Psoas muscle (tissue), 8 donors: ENCODE measurements around the gene METRN. TPM values are rescaled to one million over a fixed set of nuclear protein-coding genes. Genes with fewer than 3 reads are reported as not detected.

Source experiments
- ATAC-seq, 4 donors: fragments of 200-7000 bp; cut with Tn5 transposase; one replicate each; pipeline ENCODE4 v1.9.1; 2020; ENCODE audit warnings: moderate library complexity in 3 of 4, mild to moderate bottlenecking in 2 of 4
- DNase-seq, 2 donors: peaks; one replicate each; pipeline ENCODE4 v3.0.0-alpha.2; 2020
- H3K27ac ChIP-seq: fragments of 200-600 bp; one replicate; pipeline ENCODE4 v1.8.0; 2022
- H3K27me3 ChIP-seq, 3 donors: fragments of 200-600 bp in 1 of 3; one replicate each; pipeline versions ENCODE4 v1.6.1 to v1.8.0; 2013 to 2022; ENCODE audit warnings: low read length in 2 of 3, mild to moderate bottlenecking in 2 of 3, moderate library complexity in 1 of 3; ENCODE audit not compliant: insufficient read depth in 3 of 3
- H3K36me3 ChIP-seq, 2 donors: fragments of 200-600 bp in 1 of 2; one replicate each; pipeline versions ENCODE4 v1.6.1 to v1.8.0; 2013 to 2022; ENCODE audit warnings: low read depth in 1 of 2, mild to moderate bottlenecking in 1 of 2, moderate library complexity in 1 of 2; ENCODE audit not compliant: insufficient read depth in 1 of 2
- H3K4me1 ChIP-seq: fragments of 200-600 bp; one replicate; pipeline ENCODE4 v1.8.0; 2022
- H3K4me3 ChIP-seq: fragments of 200-600 bp; one replicate; pipeline ENCODE4 v1.8.0; 2022; ENCODE audit warnings: mild to moderate bottlenecking
- H3K9me3 ChIP-seq: fragments of 200-600 bp; one replicate; pipeline ENCODE4 v1.8.0; 2022
- CTCF ChIP-seq: fragments of 200-600 bp; IDR thresholded peaks from one replicate; pipeline ENCODE4 v1.8.0; 2022; ENCODE audit warnings: antibody characterized with exemption
- WGBS, 3 donors: extraction: QIAGEN DNeasy Blood & Tissue Kit; methylation state at CpG; one replicate each; pipeline versions ENCODE4 v1.1.6 to v1.1.7; 2013; 5-methylcytosine and 5-hydroxymethylcytosine counted together
- intact Hi-C, 2 donors: fragments of 100-400 bp; cut with DNase I; formaldehyde crosslinking; loops; one replicate each; pipeline versions ENCODE4 v1.11.0 to v1.14.2; 2022
- polyA plus RNA-seq, 3 donors: library from polyadenylated mRNA; stranded (reverse); fragments of 200-250 nt; gene quantifications; one replicate each; pipeline ENCODE4 v1.2.3, GENCODE V29; 2013
- total RNA-seq, 4 donors: library from RNA; stranded (reverse); fragmentation: NEBNext Ultra II Directional in 2 of 4; extraction: Animal tissue kit (Norgen Biotek cat#: 25700) in 2 of 4; gene quantifications; one replicate each; pipeline versions ENCODE4 v1.2.1 to v1.2.4, GENCODE V29; 2021 to 2023
- donor health status: healthy with polysubstance abuse.
- donor health status: DM: no; HTN: no; CAD: no; lungs with moderate emphysema.
- donor health status: Bipolar disorder and iron deficiency.
- donor health status: healthy.
- donor health status: DM: yes; HTN: yes; CAD: no.
- donor health status: DM: no; HTN: no; CAD: no.
- donor health status: DM: no; HTN: no; CAD: no.
- donor health status: DM: yes; HTN: yes; CAD: no.

Gene METRN
- total and polyA plus RNA-seq, 7 donors = 17.9 to 28.0 (median 22.8) TPM

GRCh38 chr16:708959-709358 is 6.0 kb upstream of the METRN start:
- DNase-seq (no peak), ATAC-seq (no peak)
- Histone ChIP-seq H3K36me3 (no peaks in the 10 kb centered on the region), H3K9me3 (no peaks in the 10 kb centered on the region), H3K4me3 (no peak overlapping the region), H3K4me1 (no peaks in the 10 kb centered on the region), H3K27ac (no peak overlapping the region), H3K27me3 (peaks cover 0 to 70% (median 39%) of the 10 kb centered on the region in 3 donors)
- WGBS, 3 donors = 60 to 73% (median 63%) methylated on average over 3 to 4 of the region's 4 CpGs
- TF ChIP-seq CTCF = no peak
- intact Hi-C loops = no loop called here

GRCh38 chr16:709566-710499 is 5.1 kb upstream of the METRN start:
- no peaks in the 10 kb centered on the region for H3K36me3 ChIP-seq

GRCh38 chr16:710500-711075 is 4.3 kb upstream of the METRN start:
- no peak overlapping the region for H3K4me3 ChIP-seq
- H3K9me3 ChIP-seq = no peaks in the 10 kb centered on the region
- no peaks in the 10 kb centered on the region for H3K36me3 ChIP-seq
- 43 to 52% (median 44%) methylated on average over 21 of the region's 21 CpGs for WGBS, 3 donors
- peaks cover 0 to 54% (median 33%) of the 10 kb centered on the region in 3 donors for H3K27me3 ChIP-seq
- DNase-seq (no peak), ATAC-seq (no peak)
- H3K27ac ChIP-seq = no peak overlapping the region
- intact Hi-C loops = loop anchor here (1.0 to 5.0 kb wide), 5 partner anchors 31 to 347 kb away; partner anchors contain the start of genes CHTF18 (in 1 of the 2) and RPUSD1 (in 1 of the 2)
- H3K4me1 ChIP-seq = no peaks in the 10 kb centered on the region
- no peak for TF ChIP-seq CTCF

More at GRCh38 chr16:709566-710499, 5.1 kb upstream of the METRN start:
- TF ChIP-seq CTCF = no peak
- peaks cover 0 to 61% (median 37%) of the 10 kb centered on the region in 3 donors for H3K27me3 ChIP-seq
- no peak overlapping the region for H3K27ac ChIP-seq
- H3K4me1 ChIP-seq = no peaks in the 10 kb centered on the region
- 13 to 17% (median 15%) methylated on average over 26 to 30 of the region's 30 CpGs for WGBS, 3 donors
- peak in 1 of 4 donors; percentile 27 for ATAC-seq
- intact Hi-C loops = loop anchor here (2.0 to 5.0 kb wide), 4 partner anchors 75 to 347 kb away; partner anchors contain the start of genes CHTF18 (in 1 of the 2) and RPUSD1 (in 1 of the 2)
- no peak overlapping the region for H3K4me3 ChIP-seq
- no peaks in the 10 kb centered on the region for H3K9me3 ChIP-seq
- no peak for DNase-seq

- Histone ChIP-seq H3K36me3 (no peaks in the 10 kb centered on the region), H3K4me1 (peaks cover 4% of the 10 kb centered on the region), H3K27ac (no peak overlapping the region), H3K4me3 (no peak overlapping the region), H3K9me3 (no peaks in the 10 kb centered on the region), H3K27me3 (peaks cover 0 to 51% (median 29%) of the 10 kb centered on the region in 3 donors)
- intact Hi-C loops = loop anchor here (1.0 to 5.0 kb wide), 5 partner anchors 30 to 346 kb away; partner anchors contain the start of genes CHTF18 (in 1 of the 2) and RPUSD1 (in 1 of the 2)
- no peak for DNase-seq
- TF ChIP-seq CTCF = no peak
- ATAC-seq = no peak
- 70 to 83% (median 73%) methylated on average over 12 of the region's 12 CpGs for WGBS, 3 donors
Measured at GRCh38 chr16:711084-711483, 3.8 kb upstream of the METRN start.
